Measurements from ENCODE around the gene RFTN1.

Gene RFTN1

GRCh38 chr3:16428612-16429011 lies 84.9 kb downstream of the RFTN1 start:
- DNase-seq, result no peak

DNA sequence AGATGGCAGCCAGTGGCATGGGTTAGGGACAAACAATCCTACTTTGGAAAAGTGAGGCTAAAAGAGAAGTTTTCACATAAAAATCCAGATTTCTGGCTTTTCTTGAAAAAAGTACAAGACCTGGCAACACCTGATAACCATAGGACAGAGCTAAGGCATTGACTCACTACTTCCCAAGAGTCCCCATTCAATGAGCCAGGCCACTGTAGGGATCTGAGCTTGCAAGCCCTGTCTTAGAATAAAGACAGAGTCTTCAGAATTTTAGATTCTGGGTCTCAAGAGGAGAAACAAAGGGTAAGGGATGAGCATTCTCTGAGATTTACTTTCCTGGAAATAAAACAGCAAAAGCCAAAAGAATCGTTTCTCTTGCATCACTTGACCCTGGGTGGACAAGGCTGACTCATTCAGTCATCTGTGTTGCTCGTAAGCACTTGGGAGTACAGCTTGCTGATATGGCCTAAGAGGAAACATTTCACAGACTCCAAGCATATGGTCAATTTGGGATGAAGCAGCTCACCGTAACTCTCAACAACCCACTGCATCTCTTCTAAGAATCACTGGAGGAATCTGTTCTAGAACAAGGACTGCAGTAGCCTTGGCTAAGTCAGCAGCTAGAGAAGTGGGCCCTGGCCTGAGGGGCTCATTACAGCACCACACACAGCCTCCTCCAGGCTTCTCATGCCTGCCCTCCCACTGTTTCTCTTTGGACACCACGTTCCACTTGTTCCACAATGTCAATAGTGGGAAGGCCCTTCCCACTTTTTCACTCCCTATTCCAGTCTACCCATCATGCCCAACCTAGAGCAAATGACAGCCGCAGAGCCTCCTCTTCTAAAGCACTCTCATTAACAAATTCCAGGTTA lies 86.2 kb downstream of the RFTN1 start:
- DNase-seq, result no peak

DNA sequence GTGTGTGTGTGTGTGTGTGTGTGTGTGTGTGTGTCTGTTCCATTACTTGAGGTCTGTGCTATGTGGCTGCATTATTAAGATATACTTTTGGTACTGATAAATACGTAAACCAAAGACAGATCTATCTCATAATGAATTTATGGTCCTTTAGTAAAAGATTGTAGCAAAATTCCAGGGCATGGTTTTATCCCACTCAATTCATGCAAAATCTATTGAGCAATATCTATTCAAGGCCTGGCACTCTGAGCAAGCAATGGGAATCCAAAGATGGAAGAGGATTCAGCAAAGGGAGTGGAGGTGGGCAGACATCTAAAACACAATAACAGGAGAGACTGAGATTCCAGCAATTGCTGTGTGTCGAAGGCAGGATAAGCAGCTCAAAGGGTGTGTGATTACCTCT lies 86.8 kb downstream of the RFTN1 start:
- DNase-seq, result no peak

GRCh38 chr3:16426029-16426400 lies 87.5 kb downstream of the RFTN1 start:
- DNase-seq, result no peak

- DNase-seq, result no peak
Observed at GRCh38 chr3:16425398-16426028, 88.0 kb downstream of the RFTN1 start.

DNA sequence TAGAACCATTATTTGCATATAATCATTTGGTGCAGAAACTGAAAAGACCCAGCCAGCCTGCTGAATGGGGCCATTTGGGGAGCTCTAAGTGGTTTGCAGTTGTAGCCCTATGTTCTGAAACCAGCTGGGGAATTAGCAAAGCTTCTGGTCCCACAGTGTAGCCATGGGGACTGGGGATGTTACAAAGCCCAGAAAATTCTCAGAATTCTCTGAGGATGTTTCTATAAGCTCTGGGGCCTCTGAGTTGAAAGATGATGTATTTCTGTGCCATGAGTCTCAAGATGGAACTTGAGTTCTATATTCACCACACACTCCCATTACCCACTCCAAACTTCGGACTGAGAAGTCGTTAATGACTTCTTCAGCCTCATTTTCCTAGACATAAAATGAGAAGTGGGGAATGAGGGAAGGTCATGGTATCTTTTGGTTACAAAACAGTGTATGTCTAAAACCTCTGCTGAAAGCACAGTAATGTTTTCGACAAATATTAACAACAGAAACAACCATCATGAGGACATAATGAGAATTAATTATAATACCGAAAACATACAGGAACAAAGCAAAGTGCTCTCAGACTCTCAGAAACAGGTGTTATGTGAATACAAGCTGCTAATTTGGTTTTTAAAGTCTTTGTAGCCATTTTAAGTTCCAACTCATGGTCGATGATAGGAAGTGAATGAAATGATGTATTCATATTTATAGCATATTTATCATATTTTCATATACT lies 89.4 kb downstream of the RFTN1 start:
- DNase-seq, result no peak

DNA sequence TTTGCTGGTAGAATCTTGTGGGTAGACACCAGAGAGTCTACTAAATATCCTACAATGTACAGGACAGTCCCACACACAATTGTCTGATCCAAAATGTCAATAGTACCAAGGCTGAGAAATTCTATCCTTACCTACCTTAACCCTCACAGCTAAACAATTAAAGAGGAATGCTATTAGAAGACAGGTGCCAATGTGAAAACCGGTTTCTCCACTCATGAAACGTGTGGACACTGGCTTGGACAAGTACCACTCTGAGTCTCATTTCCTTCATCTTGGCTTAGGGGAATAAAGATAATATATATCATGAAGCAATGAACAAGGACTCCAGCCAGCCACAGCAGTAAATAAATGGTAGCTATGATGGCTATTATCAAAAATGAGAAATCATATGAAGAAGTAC lies 90.2 kb downstream of the RFTN1 start:
- no peak for DNase-seq

- DNase-seq, result no peak
Observed at GRCh38 chr3:16419640-16420241, 93.8 kb downstream of the RFTN1 start.

DNA sequence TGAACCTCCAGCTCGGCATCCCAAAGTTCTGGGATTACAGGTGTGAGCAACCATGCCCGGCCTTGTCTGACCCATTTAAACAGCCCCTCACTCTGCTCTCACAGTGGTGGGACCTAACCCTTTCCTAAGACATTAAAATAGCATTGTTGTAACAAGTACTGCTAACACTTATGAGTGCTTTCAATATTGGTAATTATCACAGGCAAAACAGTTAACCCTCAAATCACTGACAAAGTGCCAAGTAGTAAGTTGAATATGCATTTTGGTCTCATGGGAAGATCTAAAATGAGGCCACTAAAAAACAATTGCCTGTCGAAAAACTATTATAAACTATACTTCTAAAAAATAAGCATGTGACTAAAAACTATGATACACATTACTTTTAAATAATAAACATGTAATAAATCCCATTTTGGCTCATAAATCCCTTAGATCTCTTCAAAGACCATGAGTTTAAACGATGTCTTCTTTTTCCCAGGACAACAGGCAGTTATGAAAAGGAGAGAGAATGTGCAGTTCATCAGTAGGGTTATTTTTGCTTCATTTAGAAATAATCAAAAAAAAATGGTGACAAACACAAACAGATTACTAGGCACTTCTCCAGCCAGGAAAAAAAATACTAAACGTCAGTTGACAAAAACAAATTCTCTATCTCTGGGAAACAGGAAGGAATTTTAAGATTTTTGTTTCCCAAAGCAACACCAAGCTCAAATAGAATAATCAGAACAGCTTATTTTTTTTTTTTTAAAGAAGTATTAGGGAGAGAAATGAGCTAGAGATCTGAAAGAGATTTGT lies 95.4 kb downstream of the RFTN1 start:
- DNase-seq, result no peak

GRCh38 chr3:16415911-16416476 lies 97.5 kb downstream of the RFTN1 start:
- DNase-seq, result no peak

GRCh38 chr3:16413321-16413720 lies 100.2 kb downstream of the RFTN1 start:
- no peak for DNase-seq

GRCh38 chr3:16412192-16412800 lies 101.2 kb downstream of the RFTN1 start:
- DNase-seq, result no peak

- DNase-seq, result no peak
Observed at GRCh38 chr3:16411441-16411840, 102.1 kb downstream of the RFTN1 start.

DNA sequence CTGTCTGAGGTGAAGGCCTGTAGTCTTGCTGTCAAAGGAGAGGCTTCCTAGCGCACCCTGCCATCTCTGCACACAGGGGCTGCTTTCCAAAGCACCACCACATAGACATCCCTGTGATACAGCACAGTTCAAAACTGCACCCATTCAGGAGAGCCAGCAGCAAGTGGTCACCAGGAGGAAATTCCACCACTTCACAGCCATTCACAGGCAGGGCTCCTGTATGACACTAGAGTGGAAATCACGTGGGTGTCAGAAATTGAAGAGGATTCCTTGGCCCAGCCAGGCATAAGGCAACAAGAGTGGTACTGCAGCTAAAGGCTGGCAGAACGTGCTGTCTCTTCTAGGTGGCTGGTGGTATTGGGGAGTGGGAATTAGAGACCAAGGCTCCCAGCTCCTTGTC lies 102.8 kb downstream of the RFTN1 start:
- no peak for DNase-seq

GRCh38 chr3:16409032-16409431 lies 104.5 kb downstream of the RFTN1 start:
- no peak for DNase-seq

- no peak for DNase-seq
Observed at GRCh38 chr3:16407366-16407765, 106.1 kb downstream of the RFTN1 start.

GRCh38 chr3:16406579-16406978 lies 106.9 kb downstream of the RFTN1 start:
- DNase-seq, result no peak

- DNase-seq, result no peak
Observed at GRCh38 chr3:16406166-16406565, 107.3 kb downstream of the RFTN1 start.

DNA sequence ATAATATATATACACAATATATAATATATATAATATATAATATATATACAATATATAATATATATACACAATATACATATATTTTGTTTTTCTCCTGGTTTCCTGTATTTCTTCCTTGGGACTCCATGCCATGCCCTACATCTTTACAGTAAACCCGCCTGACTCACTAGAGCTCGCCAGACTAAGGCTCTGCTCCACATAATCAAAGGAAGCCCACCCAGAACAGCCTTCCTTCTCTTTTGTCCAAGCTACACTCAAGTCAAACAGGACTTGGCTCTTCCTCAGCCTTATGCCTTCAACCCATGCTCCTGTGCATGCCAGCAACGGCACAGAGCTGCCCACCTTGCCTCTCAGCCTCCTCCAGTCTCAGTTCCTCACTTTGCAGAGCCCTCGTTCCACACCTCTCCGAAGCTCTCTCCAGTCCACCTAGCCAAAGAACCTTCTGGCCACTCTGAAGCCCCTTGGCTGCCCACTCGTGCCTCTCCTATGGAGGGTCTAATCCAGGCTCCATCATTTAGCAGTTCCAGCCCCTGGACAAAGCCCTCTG lies 109.1 kb downstream of the RFTN1 start:
- DNase-seq, result no peak

DNA sequence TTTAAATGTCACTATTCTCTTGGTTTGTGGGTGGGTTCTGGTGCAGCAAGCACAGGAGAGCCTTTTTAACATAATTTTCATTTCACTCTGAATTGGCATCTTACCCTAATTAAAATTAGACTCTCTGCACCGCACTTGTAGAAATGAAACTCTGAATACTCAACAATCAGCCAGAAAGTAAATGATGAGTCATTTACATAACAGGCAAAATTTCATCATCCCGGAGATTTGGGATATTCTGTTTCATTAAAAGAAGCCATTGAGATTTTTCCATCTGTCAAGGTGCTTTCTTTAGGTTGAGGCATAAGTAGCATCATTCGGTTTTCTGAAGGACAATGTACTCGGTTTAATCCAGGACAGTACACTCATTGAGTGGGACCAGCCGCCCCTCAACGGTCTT lies 111.0 kb downstream of the RFTN1 start:
- DNase-seq, result no peak

- no peak for DNase-seq
Observed at GRCh38 chr3:16401273-16401672, 112.2 kb downstream of the RFTN1 start.

Measured in CD4-positive, alpha-beta T cell treated with Interleukin-1 beta for 1 hour (primary cell).